ENCODE results near the gene NBAS.

GRCh38 chr2:15602393-15602792 lies 41.3 kb upstream of the NBAS start:
- TF ChIP-seq, protein P1, sequence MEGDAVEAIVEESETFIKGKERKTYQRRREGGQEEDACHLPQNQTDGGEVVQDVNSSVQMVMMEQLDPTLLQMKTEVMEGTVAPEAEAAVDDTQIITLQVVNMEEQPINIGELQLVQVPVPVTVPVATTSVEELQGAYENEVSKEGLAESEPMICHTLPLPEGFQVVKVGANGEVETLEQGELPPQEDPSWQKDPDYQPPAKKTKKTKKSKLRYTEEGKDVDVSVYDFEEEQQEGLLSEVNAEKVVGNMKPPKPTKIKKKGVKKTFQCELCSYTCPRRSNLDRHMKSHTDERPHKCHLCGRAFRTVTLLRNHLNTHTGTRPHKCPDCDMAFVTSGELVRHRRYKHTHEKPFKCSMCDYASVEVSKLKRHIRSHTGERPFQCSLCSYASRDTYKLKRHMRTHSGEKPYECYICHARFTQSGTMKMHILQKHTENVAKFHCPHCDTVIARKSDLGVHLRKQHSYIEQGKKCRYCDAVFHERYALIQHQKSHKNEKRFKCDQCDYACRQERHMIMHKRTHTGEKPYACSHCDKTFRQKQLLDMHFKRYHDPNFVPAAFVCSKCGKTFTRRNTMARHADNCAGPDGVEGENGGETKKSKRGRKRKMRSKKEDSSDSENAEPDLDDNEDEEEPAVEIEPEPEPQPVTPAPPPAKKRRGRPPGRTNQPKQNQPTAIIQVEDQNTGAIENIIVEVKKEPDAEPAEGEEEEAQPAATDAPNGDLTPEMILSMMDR (conservative IDR thresholded peaks at IDR 0.05; ENCODE audit: low read depth, low read length) = no peak
- no peak for TF ChIP-seq CEBPB (IDR thresholded peaks at IDR 0.05; ENCODE audit: low read depth, low read length)
- no peak for TF ChIP-seq RAD21 (IDR thresholded peaks at IDR 0.05; ENCODE audit: low read length)
- TF ChIP-seq SMC3 (IDR thresholded peaks at IDR 0.05; ENCODE audit: low read depth, low read length) = no peak
- no peak for TF ChIP-seq FOS (IDR thresholded peaks at IDR 0.05; ENCODE audit: low read depth, low read length)
- TF ChIP-seq POLR2A (IDR thresholded peaks at IDR 0.05; ENCODE audit: low read depth, low read length) = no peak
- TF ChIP-seq MAZ (IDR thresholded peaks at IDR 0.05; ENCODE audit: borderline replicate concordance, low read depth, low read length) = no peak
- no peak for TF ChIP-seq ELK1 (IDR thresholded peaks at IDR 0.05; ENCODE audit: borderline replicate concordance, low read depth, low read length)
- no peak for TF ChIP-seq BHLHE40 (IDR thresholded peaks at IDR 0.05; ENCODE audit: low read depth, low read length)
- TF ChIP-seq, protein P2, sequence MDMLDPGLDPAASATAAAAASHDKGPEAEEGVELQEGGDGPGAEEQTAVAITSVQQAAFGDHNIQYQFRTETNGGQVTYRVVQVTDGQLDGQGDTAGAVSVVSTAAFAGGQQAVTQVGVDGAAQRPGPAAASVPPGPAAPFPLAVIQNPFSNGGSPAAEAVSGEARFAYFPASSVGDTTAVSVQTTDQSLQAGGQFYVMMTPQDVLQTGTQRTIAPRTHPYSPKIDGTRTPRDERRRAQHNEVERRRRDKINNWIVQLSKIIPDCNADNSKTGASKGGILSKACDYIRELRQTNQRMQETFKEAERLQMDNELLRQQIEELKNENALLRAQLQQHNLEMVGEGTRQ (IDR thresholded peaks at IDR 0.05; ENCODE audit: low read depth, low read length) = no peak
- no peak for TF ChIP-seq MAFK (IDR thresholded peaks at IDR 0.05; ENCODE audit: low read depth, low read length)

Data from IMR-90 (cell line).